Fibroblast of lung (primary cell): Measurements from ENCODE around the gene MPPED2. TPM values are rescaled to one million over a fixed set of nuclear protein-coding genes. Genes with fewer than 3 reads are reported as not detected.

Experiments used
- DNase-seq, 2 donors: peaks; one replicate each; pipeline versions ENCODE4 v3.0.0 to v3.0.0-alpha.2; 2010; ENCODE audit warnings: low read depth in 2 of 2
- H2AFZ ChIP-seq: 2 replicates; pipeline ENCODE4 v1.5.1; 2012; ENCODE audit warnings: low read length, control low read depth, inconsistent platforms
- H3K27ac ChIP-seq: 2 replicates; pipeline ENCODE4 v1.5.1; 2011; ENCODE audit warnings: low read length, control low read depth; ENCODE audit not compliant: insufficient read depth
- H3K27me3 ChIP-seq: 2 replicates; pipeline ENCODE4 v1.5.1; 2011; ENCODE audit warnings: mild to moderate bottlenecking, low read length; ENCODE audit not compliant: control insufficient read depth, insufficient read depth
- H3K36me3 ChIP-seq: 2 replicates; pipeline ENCODE4 v1.5.1; 2011; ENCODE audit warnings: low read length; ENCODE audit not compliant: control insufficient read depth, insufficient read depth
- H3K4me1 ChIP-seq: 2 replicates; pipeline ENCODE4 v1.5.1; 2011; ENCODE audit warnings: low read length; ENCODE audit not compliant: control insufficient read depth, insufficient read depth; ENCODE audit errors: extremely low read depth
- H3K4me2 ChIP-seq: 2 replicates; pipeline ENCODE4 v1.5.1; 2011; ENCODE audit warnings: low read length, control low read depth; ENCODE audit not compliant: insufficient read depth; ENCODE audit errors: extremely low read depth
- H3K4me3 ChIP-seq, 4 experiments: fragments of 200-600 bp in 1 of 4; sonication (generic) in 1 of 4; replicated peaks in 1 of 4; 2 replicates each; pipeline ENCODE4 v1.5.1; 2011 to 2016; ENCODE audit warnings: low read length in 4 of 4, low read depth in 3 of 4, mild to moderate bottlenecking in 3 of 4, control low read depth in 2 of 4, inconsistent platforms in 1 of 4, mixed read lengths in 1 of 4; ENCODE audit not compliant: insufficient read depth in 1 of 4; ENCODE audit errors: control extremely low read depth in 1 of 4
- H3K79me2 ChIP-seq: 2 replicates; pipeline ENCODE4 v1.5.1; 2012; ENCODE audit warnings: mild to moderate bottlenecking, low read length, inconsistent platforms; ENCODE audit not compliant: control insufficient read depth, insufficient read depth
- H3K9ac ChIP-seq: 2 replicates; pipeline ENCODE4 v1.5.1; 2011; ENCODE audit warnings: mild to moderate bottlenecking, low read length, control low read depth; ENCODE audit not compliant: insufficient read depth
- H3K9me3 ChIP-seq: 2 replicates; pipeline ENCODE4 v1.5.1; 2012; ENCODE audit warnings: low read depth, low read length; ENCODE audit not compliant: control insufficient read depth, insufficient read depth
- H4K20me1 ChIP-seq: 2 replicates; pipeline ENCODE4 v1.5.1; 2011; ENCODE audit warnings: low read length; ENCODE audit not compliant: control insufficient read depth, insufficient read depth; ENCODE audit errors: extremely low read depth
- EZH2 ChIP-seq: IDR thresholded peaks from 2 replicates; pipeline ENCODE4 v1.5.1; 2012; ENCODE audit warnings: low read length, control low read depth, mild to moderate bottlenecking; ENCODE audit errors: missing control alignments
- polyA plus RNA-seq, 2 donors: library from polyadenylated mRNA; depleted of rRNA in 1 of 2; stranded (reverse) in 1 of 2; unstranded in 1 of 2; fragments of >200 nt; gene quantifications; 2 replicates each; pipeline ENCODE4 v1.2.1, GENCODE V29; 2011 to 2012; ENCODE audit warnings: missing spikeins in 1 of 2
- total RNA-seq: library from RNA; depleted of rRNA; stranded (reverse); fragments of >200 nt; gene quantifications from 2 replicates; pipeline ENCODE4 v1.2.1, GENCODE V29; 2014
- TF ChIP-seq, protein P1 (sequence below), 2 donors: IDR thresholded peaks in 1 of 2; conservative IDR thresholded peaks in 1 of 2; 1 replicate in 1 of 2; 2 replicates in 1 of 2; pipeline ENCODE4 v1.5.1; 2011 to 2012; ENCODE audit warnings: low read length in 2 of 2, control low read depth in 1 of 2, inconsistent platforms in 1 of 2, low read depth in 1 of 2, mild to moderate bottlenecking in 1 of 2

MPPED2 gene
- total and polyA plus RNA-seq, 2 donors (not counting 1 experiment from before 2014, with no cell fraction given), result under 0.01 to 0.02 TPM

- Histone ChIP-seq H3K4me1 (no peaks in the 10 kb centered on the region), H3K9ac (no peak overlapping the region), H3K9me3 (no peaks in the 10 kb centered on the region), H3K27me3 (no peaks in the 10 kb centered on the region), H3K4me2 (no peak overlapping the region), H2AFZ (no peak overlapping the region), H4K20me1 (no peaks in the 10 kb centered on the region), H3K4me3 (no peak overlapping the region), H3K79me2 (no peaks in the 10 kb centered on the region), H3K27ac (no peak overlapping the region), H3K36me3 (no peaks in the 10 kb centered on the region)
- no peak for DNase-seq
- TF ChIP-seq, protein P1, sequence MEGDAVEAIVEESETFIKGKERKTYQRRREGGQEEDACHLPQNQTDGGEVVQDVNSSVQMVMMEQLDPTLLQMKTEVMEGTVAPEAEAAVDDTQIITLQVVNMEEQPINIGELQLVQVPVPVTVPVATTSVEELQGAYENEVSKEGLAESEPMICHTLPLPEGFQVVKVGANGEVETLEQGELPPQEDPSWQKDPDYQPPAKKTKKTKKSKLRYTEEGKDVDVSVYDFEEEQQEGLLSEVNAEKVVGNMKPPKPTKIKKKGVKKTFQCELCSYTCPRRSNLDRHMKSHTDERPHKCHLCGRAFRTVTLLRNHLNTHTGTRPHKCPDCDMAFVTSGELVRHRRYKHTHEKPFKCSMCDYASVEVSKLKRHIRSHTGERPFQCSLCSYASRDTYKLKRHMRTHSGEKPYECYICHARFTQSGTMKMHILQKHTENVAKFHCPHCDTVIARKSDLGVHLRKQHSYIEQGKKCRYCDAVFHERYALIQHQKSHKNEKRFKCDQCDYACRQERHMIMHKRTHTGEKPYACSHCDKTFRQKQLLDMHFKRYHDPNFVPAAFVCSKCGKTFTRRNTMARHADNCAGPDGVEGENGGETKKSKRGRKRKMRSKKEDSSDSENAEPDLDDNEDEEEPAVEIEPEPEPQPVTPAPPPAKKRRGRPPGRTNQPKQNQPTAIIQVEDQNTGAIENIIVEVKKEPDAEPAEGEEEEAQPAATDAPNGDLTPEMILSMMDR (conservative IDR thresholded peaks at IDR 0.05 in 1 of 2, IDR thresholded peaks at IDR 0.05 in 1 of 2; ENCODE audit: low read depth in 1 of 2, low read length in 2 of 2), result no peak
- no peak for TF ChIP-seq EZH2
Measured at GRCh38 chr11:30432716-30433115, 153.4 kb downstream of the MPPED2 start.

DNA sequence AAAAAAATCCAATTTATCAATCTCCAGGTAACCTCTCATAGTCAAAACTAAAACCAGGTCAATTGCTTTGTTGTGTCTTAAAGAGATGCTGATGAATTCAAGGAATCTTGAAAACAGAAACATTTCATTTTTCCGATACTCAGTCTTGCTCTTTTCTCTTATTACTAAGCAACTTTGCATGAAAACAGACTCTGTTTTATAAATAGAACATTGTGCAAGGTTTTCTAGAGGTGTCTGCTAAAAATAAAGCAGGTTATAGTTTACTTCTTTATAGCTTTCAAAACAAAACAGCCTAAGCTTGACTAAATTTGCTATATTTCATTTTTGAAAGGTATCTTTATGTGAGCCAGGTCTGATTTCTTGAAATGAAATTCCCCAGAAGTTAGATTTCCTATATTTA, 154.0 kb downstream of the MPPED2 start:
- H3K27ac ChIP-seq, result no peak overlapping the region
- no peaks in the 10 kb centered on the region for H3K9me3 ChIP-seq
- H4K20me1 ChIP-seq, result no peaks in the 10 kb centered on the region
- DNase-seq, result no peak
- H3K79me2 ChIP-seq, result no peaks in the 10 kb centered on the region
- H3K4me3 ChIP-seq, result no peak overlapping the region
- TF ChIP-seq, protein P1 (conservative IDR thresholded peaks at IDR 0.05 in 1 of 2, IDR thresholded peaks at IDR 0.05 in 1 of 2; ENCODE audit: low read depth in 1 of 2, low read length in 2 of 2), result no peak
- no peak for TF ChIP-seq EZH2
- no peaks in the 10 kb centered on the region for H3K27me3 ChIP-seq
- no peaks in the 10 kb centered on the region for H3K4me1 ChIP-seq
- no peak overlapping the region for H2AFZ ChIP-seq
- no peak overlapping the region for H3K4me2 ChIP-seq
- no peak overlapping the region for H3K9ac ChIP-seq
- no peaks in the 10 kb centered on the region for H3K36me3 ChIP-seq

GRCh38 chr11:30431127-30431814, 154.9 kb downstream of the MPPED2 start:
- Histone ChIP-seq H3K4me3 (no peak overlapping the region), H3K79me2 (no peaks in the 10 kb centered on the region), H3K9me3 (no peaks in the 10 kb centered on the region), H3K27me3 (no peaks in the 10 kb centered on the region), H3K9ac (no peak overlapping the region), H4K20me1 (no peaks in the 10 kb centered on the region), H3K4me1 (no peaks in the 10 kb centered on the region), H2AFZ (no peak overlapping the region), H3K4me2 (no peak overlapping the region), H3K27ac (no peak overlapping the region), H3K36me3 (no peaks in the 10 kb centered on the region)
- DNase-seq, result no peak
- TF ChIP-seq EZH2, result no peak
- TF ChIP-seq, protein P1 (conservative IDR thresholded peaks at IDR 0.05 in 1 of 2, IDR thresholded peaks at IDR 0.05 in 1 of 2; ENCODE audit: low read depth in 1 of 2, low read length in 2 of 2), result no peak
